ENCODE data around the gene SCGB1D2.
A peak's percentile ranks its signal among the peaks of the same experiment; 100 is the strongest.
"Not testable (repeated sequence)": the region's sequence is repeated elsewhere in the genome, so short reads cannot be mapped to it uniquely, and the experiment has no call there.

Gene SCGB1D2, protein sequence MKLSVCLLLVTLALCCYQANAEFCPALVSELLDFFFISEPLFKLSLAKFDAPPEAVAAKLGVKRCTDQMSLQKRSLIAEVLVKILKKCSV

GRCh38 chr11:62242021-62242420, at the start of gene SCGB1D2:
Gene SCGB1D2 (plus strand): TSS chr11:62242239. CDS start chr11:62242308, 69 bp downstream.
- TF ChIP-seq POLR2A (IDR thresholded peaks at IDR 0.05; ENCODE audit: extremely low read depth, insufficient read length), result no peak
- TF ChIP-seq, protein P1, sequence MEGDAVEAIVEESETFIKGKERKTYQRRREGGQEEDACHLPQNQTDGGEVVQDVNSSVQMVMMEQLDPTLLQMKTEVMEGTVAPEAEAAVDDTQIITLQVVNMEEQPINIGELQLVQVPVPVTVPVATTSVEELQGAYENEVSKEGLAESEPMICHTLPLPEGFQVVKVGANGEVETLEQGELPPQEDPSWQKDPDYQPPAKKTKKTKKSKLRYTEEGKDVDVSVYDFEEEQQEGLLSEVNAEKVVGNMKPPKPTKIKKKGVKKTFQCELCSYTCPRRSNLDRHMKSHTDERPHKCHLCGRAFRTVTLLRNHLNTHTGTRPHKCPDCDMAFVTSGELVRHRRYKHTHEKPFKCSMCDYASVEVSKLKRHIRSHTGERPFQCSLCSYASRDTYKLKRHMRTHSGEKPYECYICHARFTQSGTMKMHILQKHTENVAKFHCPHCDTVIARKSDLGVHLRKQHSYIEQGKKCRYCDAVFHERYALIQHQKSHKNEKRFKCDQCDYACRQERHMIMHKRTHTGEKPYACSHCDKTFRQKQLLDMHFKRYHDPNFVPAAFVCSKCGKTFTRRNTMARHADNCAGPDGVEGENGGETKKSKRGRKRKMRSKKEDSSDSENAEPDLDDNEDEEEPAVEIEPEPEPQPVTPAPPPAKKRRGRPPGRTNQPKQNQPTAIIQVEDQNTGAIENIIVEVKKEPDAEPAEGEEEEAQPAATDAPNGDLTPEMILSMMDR (IDR thresholded peaks at IDR 0.05; ENCODE audit: low read depth, low read length), result no peak
- TF ChIP-seq, protein P2, sequence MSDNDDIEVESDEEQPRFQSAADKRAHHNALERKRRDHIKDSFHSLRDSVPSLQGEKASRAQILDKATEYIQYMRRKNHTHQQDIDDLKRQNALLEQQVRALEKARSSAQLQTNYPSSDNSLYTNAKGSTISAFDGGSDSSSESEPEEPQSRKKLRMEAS (IDR thresholded peaks at IDR 0.05; ENCODE audit: low read depth, low read length), result no peak
- TF ChIP-seq MYC (IDR thresholded peaks at IDR 0.05; ENCODE audit: low read depth, low read length), result no peak

GRCh38 chr11:62193952-62194351, 48.1 kb upstream of the SCGB1D2 start:
- TF ChIP-seq, protein P1 (IDR thresholded peaks at IDR 0.05; ENCODE audit: low read depth, low read length), result no peak
- no peak for TF ChIP-seq MYC (IDR thresholded peaks at IDR 0.05; ENCODE audit: low read depth, low read length)
- no peak for TF ChIP-seq POLR2A (IDR thresholded peaks at IDR 0.05; ENCODE audit: extremely low read depth, insufficient read length)
- TF ChIP-seq, protein P2 (IDR thresholded peaks at IDR 0.05; ENCODE audit: low read depth, low read length), result no peak
- DNase-seq (ENCODE audit: low read depth), result peak; percentile 11
- no peak overlapping the region for H3K4me3 ChIP-seq (ENCODE audit: low read depth, low read length)

More at GRCh38 chr11:62242021-62242420, at the start of gene SCGB1D2:
- H3K4me3 ChIP-seq (ENCODE audit: low read depth, low read length), result no peak within 1 kb of the TSS
- no peak for DNase-seq (ENCODE audit: low read depth)

DNA sequence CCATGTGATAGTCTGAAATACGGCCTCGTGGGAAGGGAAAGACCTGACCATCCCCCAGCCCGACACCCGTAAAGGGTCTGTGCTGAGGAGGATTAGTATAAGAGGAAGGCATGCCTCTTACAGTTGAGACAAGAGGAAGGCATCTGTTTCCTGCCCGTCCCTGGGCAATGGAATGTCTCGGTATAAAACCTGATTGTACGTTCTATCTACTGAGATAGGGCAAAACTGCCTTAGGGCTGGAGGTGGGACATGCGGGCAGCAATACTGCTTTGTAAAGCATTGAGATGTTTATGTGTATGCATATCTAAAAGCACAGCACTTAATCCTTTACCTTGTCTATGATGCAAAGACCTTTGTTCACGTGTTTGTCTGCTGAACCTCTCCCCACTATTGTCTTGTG, 47.0 kb upstream of the SCGB1D2 start:
- H3K4me3 ChIP-seq (ENCODE audit: low read depth, low read length); DNase-seq (ENCODE audit: low read depth): not testable (repeated sequence)

GRCh38 chr11:62195945-62196344, 46.1 kb upstream of the SCGB1D2 start:
- DNase-seq (ENCODE audit: low read depth), result no peak
- no peak for TF ChIP-seq MYC (IDR thresholded peaks at IDR 0.05; ENCODE audit: low read depth, low read length)
- TF ChIP-seq, protein P1 (IDR thresholded peaks at IDR 0.05; ENCODE audit: low read depth, low read length), result peak; percentile 15
- TF ChIP-seq POLR2A (IDR thresholded peaks at IDR 0.05; ENCODE audit: extremely low read depth, insufficient read length), result no peak
- no peak overlapping the region for H3K4me3 ChIP-seq (ENCODE audit: low read depth, low read length)

DNA sequence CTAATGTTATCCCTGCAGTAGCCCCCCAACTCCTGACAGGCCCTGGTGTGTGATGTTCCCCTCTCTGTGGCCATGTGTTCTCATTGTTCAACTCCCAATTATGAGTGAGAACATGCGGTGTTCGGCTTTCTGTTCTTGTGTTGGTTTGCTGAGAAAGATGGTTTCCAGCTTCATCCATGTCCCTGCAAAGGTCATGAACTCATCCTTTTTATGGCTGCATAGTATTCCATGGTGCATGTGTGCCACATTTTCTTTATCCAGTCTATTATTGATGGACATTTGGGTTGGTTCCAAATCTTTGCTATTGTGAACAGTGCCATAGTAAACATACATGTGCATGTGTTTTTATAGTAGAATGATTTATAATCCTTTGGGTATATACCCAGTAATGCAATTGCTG, 44.6 kb upstream of the SCGB1D2 start:
- H3K4me3 ChIP-seq (ENCODE audit: low read depth, low read length); DNase-seq (ENCODE audit: low read depth): not testable (repeated sequence)

GRCh38 chr11:62201376-62201775, 40.7 kb upstream of the SCGB1D2 start:
- DNase-seq (ENCODE audit: low read depth), result no peak
- H3K4me3 ChIP-seq (ENCODE audit: low read depth, low read length), result no peak overlapping the region
- no peak for TF ChIP-seq POLR2A (IDR thresholded peaks at IDR 0.05; ENCODE audit: extremely low read depth, insufficient read length)
- TF ChIP-seq MYC (IDR thresholded peaks at IDR 0.05; ENCODE audit: low read depth, low read length), result no peak
- TF ChIP-seq, protein P2 (IDR thresholded peaks at IDR 0.05; ENCODE audit: low read depth, low read length), result no peak
- TF ChIP-seq, protein P1 (IDR thresholded peaks at IDR 0.05; ENCODE audit: low read depth, low read length), result no peak

- no peak for DNase-seq (ENCODE audit: low read depth)
- H3K4me3 ChIP-seq (ENCODE audit: low read depth, low read length), result no peak overlapping the region
- TF ChIP-seq POLR2A (IDR thresholded peaks at IDR 0.05; ENCODE audit: extremely low read depth, insufficient read length) (no peak), MYC (IDR thresholded peaks at IDR 0.05; ENCODE audit: low read depth, low read length) (no peak)
- TF ChIP-seq, protein P1 (IDR thresholded peaks at IDR 0.05; ENCODE audit: low read depth, low read length), result no peak
- TF ChIP-seq, protein P2 (IDR thresholded peaks at IDR 0.05; ENCODE audit: low read depth, low read length), result no peak
These were observed 39.1 kb upstream of the SCGB1D2 start for GRCh38 chr11:62202910-62203309.

Measured in NB4 (cell line).